HG02623 (cell line): ENCODE results near the gene MTHFD1L.
A peak's percentile ranks its signal among the peaks of the same experiment; 100 is the strongest.
"Not testable (repeated sequence)": the region's sequence is repeated elsewhere in the genome, so short reads cannot be mapped to it uniquely, and the experiment has no call there.

ENCODE experiments used
- ATAC-seq: cut with Tn5 transposase; IDR thresholded peaks from one replicate; pipeline ENCODE4 v1.9.1; 2021; ENCODE audit warnings: moderate library complexity; ENCODE audit not compliant: unreplicated experiment

MTHFD1L gene

DNA sequence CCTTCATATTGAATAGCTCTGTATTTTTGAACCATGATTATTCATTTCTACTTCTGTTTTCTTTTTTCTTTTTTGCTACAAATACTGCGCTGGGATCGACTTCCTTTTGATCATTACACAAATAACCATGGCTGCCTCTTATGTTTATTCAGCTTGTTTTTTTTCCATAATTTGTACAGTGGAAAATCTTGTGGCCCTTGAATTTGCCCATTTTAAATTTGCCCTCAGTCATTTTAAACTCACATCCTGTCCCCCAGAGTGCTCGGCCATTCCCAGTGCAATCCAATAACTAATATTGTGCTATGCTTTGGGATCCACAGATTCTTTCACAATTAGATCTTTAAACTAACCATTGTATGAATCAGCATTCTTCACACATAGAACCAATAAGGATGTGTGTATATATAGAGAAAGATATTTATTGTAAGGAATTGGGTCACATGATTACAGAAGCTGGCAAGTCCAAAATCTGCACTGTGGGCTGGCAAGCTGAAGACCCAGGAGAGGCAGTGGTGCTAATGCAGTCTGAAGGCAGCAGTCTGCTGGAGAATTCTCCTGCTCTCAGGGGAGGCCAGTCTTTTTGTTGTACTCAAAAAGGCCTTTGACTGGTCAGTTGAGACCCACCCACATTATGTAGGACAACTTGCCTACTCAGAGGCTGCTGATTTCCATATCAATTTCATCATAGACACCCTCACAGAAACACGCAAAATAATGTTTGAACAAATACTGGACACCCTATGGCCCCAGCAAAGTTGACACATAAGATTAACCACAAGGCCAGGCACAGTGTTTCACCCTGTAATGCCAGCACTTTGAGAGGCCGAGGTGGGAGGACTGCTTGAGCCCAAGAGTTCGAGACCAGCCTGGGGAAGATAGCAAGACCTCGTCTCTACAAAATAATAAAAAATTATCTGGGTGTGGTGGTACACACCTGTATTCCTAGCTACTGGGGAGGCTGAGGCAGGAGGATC is 147.1 kb downstream of the MTHFD1L start:
- ATAC-seq, result no peak

DNA sequence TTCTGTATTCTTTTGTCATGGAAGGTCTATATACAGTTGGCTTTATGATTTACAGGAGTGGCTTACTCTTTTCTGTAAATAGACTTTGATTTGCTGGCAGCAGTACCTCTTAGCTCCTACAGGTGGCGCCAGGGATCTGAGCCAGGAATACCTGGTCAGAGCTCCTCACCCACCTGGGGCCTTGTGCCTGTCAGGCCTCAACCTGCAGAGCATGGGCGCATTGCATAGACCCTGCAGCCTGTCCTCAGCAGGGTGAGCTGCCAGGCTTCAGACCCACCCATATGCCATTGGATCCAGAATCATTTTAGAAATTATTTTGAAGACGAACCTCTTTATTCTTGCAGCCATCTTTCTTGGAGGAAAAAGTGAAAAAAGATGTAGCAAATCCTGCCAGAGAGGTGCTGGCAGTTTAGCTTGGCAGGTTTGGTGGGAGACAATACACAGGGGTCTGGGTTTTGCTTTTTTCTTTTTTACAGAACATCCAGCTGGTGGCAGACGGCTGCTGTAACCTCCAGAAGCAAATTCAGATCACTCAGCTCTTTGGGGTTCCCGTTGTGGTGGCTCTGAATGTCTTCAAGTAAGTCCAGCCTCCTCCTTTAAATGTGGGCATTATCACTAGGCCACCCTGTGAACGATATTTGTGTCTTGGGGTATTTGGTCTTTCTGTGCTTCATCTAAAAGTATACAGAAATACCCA is 149.1 kb downstream of the MTHFD1L start:
- ATAC-seq, result peak; percentile 73

GRCh38 chr6:151015101-151015700 is 149.7 kb downstream of the MTHFD1L start:
- ATAC-seq, result no peak

DNA sequence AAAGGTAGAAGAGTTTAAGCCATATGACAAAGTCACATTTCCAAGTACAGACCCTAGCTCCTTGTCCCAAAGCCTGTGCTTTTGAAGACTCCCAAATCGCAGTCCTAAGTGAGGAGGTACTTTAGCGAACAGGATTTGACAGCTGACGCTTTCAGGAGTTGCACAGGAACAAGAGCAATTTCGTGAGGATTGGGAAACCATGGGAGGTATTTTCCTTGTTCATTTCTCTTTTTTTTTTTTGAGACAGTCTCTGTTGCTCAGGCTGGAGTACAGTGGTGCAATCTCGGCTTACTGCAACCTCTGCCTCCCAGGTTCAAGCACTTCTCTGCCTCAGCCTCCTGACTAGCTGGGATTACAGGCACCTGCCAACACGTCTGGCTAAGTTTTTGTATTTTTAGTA is 150.6 kb downstream of the MTHFD1L start:
- no peak for ATAC-seq

DNA sequence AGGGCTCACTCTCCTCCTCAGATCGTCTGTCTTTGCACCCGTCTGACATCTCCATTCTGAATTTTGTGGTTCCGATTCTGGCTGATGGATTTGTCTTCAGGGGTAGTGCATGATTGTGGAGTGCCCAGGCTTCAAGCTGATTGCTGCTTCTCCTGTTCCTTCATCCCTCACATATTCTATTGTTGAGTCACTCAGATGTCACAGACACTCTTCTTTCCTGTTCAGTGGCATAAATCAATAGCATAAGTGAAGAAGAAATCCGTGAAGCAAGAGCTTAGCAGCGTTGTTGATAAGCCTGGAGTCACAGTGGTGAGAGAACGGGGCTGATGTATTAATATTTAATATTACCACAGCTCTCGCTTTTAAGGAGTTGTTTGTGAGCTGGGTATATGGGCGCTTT is 152.5 kb downstream of the MTHFD1L start:
- ATAC-seq, result no peak

GRCh38 chr6:151018911-151019782 is 153.6 kb downstream of the MTHFD1L start:
- no peak for ATAC-seq

DNA sequence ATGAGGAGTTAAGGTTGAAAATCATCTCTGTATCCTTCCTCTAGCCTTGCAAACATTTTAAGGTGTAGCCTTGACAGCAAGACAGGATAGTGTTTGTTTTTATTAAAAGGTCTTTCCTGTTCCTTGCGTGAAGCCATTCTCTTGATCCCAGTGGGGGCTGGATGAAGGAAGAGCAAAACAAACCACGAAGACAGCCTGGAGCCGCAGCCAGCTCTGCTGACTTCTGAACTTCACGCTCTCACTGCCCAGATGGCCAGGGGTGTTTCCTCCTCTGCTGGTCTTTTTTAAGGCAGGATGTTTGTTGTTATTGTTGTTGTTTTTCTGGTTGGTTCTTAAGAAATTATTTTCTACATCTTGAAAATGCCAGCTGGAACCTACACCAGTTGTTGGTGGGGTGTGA is 156.4 kb downstream of the MTHFD1L start:
- ATAC-seq, result no peak

DNA sequence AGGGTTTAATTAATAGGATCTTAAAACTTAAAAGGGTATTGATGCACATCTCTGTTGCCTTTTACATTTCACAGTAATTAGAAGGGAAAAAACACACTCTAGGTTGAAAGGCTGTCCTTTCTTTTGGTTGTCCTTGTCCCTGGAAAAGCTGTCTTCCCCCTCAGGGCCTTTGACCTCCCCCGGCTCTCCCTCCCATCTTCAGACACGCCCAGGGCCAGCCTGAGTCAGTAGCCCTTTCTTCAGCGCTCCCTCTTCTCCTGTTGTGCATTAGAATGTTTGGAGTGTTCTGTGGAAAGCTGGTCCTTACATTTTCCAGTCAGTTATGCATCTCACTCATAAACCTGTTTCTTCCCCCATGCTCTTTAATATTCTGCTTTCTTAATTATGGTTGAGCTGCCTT is 157.0 kb downstream of the MTHFD1L start:
- ATAC-seq, result no peak

- ATAC-seq, result no peak
These were observed 157.8 kb downstream of the MTHFD1L start for GRCh38 chr6:151023342-151023741.

GRCh38 chr6:151024597-151024996 is 159.1 kb downstream of the MTHFD1L start:
- no peak for ATAC-seq

- ATAC-seq, result no peak
These were observed 159.6 kb downstream of the MTHFD1L start for GRCh38 chr6:151025076-151025475.

DNA sequence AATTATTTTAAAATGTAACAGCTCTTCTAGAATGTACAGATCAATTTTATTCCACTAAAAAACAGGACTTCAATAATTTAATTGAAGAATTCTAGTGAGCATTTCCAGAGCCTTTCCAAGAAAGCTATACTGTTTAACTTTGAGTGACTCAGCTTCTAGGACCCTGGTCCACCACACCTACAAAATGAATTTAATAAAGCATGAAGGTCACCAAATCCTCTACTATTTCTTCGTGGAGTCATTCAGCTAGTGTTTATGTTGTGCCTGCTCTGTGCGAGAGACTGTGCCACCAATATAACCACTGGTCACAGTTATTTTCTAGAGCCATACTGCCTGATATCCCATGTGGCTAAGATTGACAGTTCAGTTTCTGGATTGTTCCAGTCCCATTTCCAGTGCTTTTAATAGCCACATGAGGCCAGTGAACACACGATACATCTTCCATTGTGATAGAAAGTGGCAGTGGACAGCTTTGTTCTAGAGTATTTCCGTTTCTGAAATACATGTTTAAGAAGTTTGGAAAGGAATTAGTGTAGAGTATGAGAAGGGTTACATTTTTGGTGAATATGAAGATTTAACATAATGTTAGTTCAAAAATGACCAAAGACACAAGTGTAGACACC is 160.7 kb downstream of the MTHFD1L start:
- ATAC-seq, result no peak

GRCh38 chr6:151027295-151027747 is 161.8 kb downstream of the MTHFD1L start:
- ATAC-seq, result no peak

DNA sequence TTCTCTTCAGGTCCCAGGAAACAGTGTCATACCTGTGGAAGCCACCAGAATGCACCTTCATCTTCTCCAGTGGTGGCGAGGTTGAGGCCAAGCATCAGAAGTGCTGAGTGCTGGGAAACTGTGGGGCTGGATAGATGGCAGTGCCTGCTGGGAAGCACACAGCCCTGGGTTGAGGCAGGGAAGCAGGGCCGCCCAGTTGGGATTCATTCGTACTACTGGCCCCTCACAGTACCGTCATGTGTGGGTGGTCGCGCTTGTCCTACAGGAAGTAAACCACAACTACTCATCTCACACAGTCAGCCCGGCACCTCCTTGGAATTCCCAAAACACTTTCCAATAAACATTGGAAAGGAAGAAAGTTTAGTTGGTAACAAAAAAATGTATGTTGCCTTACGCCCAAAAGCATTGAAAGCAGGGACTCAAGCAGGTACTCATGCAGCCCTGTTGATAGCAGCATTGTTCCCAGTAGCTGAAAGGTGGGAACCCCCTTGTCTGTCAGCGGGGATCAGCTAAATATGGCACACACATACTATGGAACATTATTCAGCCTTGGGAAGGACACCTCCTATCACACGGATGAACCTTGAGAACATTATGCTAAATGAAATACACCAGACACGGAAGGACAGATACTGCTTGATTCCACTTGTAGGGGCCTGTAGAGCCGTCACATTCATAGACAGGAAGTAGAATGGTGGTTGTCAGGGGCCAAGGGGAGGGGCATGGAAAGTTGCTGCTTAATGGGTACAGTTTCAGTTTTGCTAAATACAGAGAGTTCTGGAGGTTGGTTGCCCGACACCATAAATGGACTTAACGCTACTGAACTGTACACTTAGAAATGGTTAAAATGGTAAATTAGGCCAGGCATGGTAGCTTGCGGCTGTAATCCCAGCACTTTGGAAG is 162.7 kb downstream of the MTHFD1L start:
- ATAC-seq, result no peak

GRCh38 chr6:151029970-151030369 is 164.5 kb downstream of the MTHFD1L start:
- no peak for ATAC-seq

DNA sequence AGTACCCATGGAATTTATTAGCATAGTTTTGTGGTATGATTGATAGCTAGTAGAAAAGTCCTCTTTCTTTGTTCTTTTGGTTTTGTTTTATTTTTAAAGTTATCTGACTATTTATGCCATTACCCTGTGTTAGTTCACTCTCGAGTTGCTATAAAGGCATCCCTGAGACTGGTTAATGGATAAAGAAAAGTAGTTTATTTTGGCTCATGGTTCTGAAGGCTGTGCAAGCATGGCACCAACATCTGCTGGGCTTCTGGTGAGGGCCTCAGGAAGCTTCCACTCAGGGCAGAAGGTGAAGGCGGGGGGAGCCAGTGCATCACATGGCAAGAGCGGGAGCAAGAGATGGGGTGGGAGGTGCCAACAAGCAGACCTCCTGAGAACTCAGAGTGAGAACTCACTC is 166.5 kb downstream of the MTHFD1L start:
- ATAC-seq, result no peak

- no peak for ATAC-seq
These were observed 169.6 kb downstream of the MTHFD1L start for GRCh38 chr6:151034825-151035781.

GRCh38 chr6:151036211-151036721 is 170.8 kb downstream of the MTHFD1L start:
- not testable (repeated sequence) for ATAC-seq
